ENCODE data around the gene TENM3. TPM values are rescaled to one million over a fixed set of nuclear protein-coding genes. Genes with fewer than 3 reads are reported as not detected.

Gene TENM3
- total RNA-seq, 1 donor from 2014 or later: 11.0 TPM

GRCh38 chr4:182346675-182347375 is 103.6 kb downstream of the TENM3 start:
- H3K27me3 ChIP-seq: no peaks in the 10 kb centered on the region
- DNase-seq (ENCODE audit: extremely low spot score in 2 of 2): no peak
- TF ChIP-seq POLR2AphosphoS5 (IDR thresholded peaks at IDR 0.05; ENCODE audit: insufficient read depth in 1 of 2, low read depth in 1 of 2) (no peak), POLR2A (IDR thresholded peaks at IDR 0.05) (no peak), CTCF (IDR thresholded peaks at IDR 0.05) (no peak)
- H3K36me3 ChIP-seq: no peaks in the 10 kb centered on the region
- H3K4me3 ChIP-seq: no peak overlapping the region
- H3K9me3 ChIP-seq: no peaks in the 10 kb centered on the region
- intact Hi-C loops (cut with DNase I): no loop called here
- H3K27ac ChIP-seq: no peak overlapping the region
- H3K4me1 ChIP-seq: no peaks in the 10 kb centered on the region

- TF ChIP-seq POLR2A (IDR thresholded peaks at IDR 0.05) (no peak), CTCF (IDR thresholded peaks at IDR 0.05) (no peak), POLR2AphosphoS5 (IDR thresholded peaks at IDR 0.05; ENCODE audit: insufficient read depth in 1 of 2, low read depth in 1 of 2) (no peak)
- Histone ChIP-seq H3K4me1 (no peaks in the 10 kb centered on the region), H3K9me3 (no peaks in the 10 kb centered on the region), H3K36me3 (no peaks in the 10 kb centered on the region), H3K4me3 (no peak overlapping the region), H3K27ac (no peak overlapping the region), H3K27me3 (no peaks in the 10 kb centered on the region)
- intact Hi-C loops (cut with DNase I): no loop called here
- DNase-seq (ENCODE audit: extremely low spot score in 2 of 2): no peak
Measured at GRCh38 chr4:182348779-182349326, 105.7 kb downstream of the TENM3 start.

GRCh38 chr4:182350041-182350440 is 106.8 kb downstream of the TENM3 start:
- Histone ChIP-seq H3K4me3 (no peak overlapping the region), H3K9me3 (no peaks in the 10 kb centered on the region), H3K27me3 (no peaks in the 10 kb centered on the region), H3K27ac (no peak overlapping the region), H3K36me3 (no peaks in the 10 kb centered on the region), H3K4me1 (no peaks in the 10 kb centered on the region)
- TF ChIP-seq POLR2A (IDR thresholded peaks at IDR 0.05) (no peak), CTCF (IDR thresholded peaks at IDR 0.05) (no peak), POLR2AphosphoS5 (IDR thresholded peaks at IDR 0.05; ENCODE audit: insufficient read depth in 1 of 2, low read depth in 1 of 2) (no peak)
- intact Hi-C loops (cut with DNase I): no loop called here
- DNase-seq (ENCODE audit: extremely low spot score in 2 of 2): no peak

GRCh38 chr4:182351485-182351884 is 108.3 kb downstream of the TENM3 start:
- TF ChIP-seq POLR2A (IDR thresholded peaks at IDR 0.05): no peak
- TF ChIP-seq CTCF (IDR thresholded peaks at IDR 0.05): no peak
- no peak for TF ChIP-seq POLR2AphosphoS5 (IDR thresholded peaks at IDR 0.05; ENCODE audit: insufficient read depth in 1 of 2, low read depth in 1 of 2)
- Histone ChIP-seq H3K36me3 (no peaks in the 10 kb centered on the region), H3K4me1 (no peaks in the 10 kb centered on the region), H3K27ac (no peak overlapping the region), H3K9me3 (no peaks in the 10 kb centered on the region), H3K4me3 (no peak overlapping the region), H3K27me3 (no peaks in the 10 kb centered on the region)
- intact Hi-C loops (cut with DNase I): no loop called here
- DNase-seq (ENCODE audit: extremely low spot score in 2 of 2): no peak

GRCh38 chr4:182354106-182354505 is 110.9 kb downstream of the TENM3 start:
- Histone ChIP-seq H3K27me3 (no peaks in the 10 kb centered on the region), H3K27ac (no peak overlapping the region), H3K36me3 (no peaks in the 10 kb centered on the region), H3K4me1 (no peaks in the 10 kb centered on the region), H3K9me3 (no peaks in the 10 kb centered on the region), H3K4me3 (no peak overlapping the region)
- intact Hi-C loops (cut with DNase I): no loop called here
- no peak for TF ChIP-seq POLR2AphosphoS5 (IDR thresholded peaks at IDR 0.05; ENCODE audit: insufficient read depth in 1 of 2, low read depth in 1 of 2)
- TF ChIP-seq POLR2A (IDR thresholded peaks at IDR 0.05): no peak
- TF ChIP-seq CTCF (IDR thresholded peaks at IDR 0.05): no peak
- DNase-seq (ENCODE audit: extremely low spot score in 2 of 2): no peak

Data from vagina (tissue), 2 donors.